ENCODE measurements around the gene STX17.

STX17 gene

GRCh38 chr9:99863955-99864354 is 42.5 kb upstream of the STX17 start:
- ATAC-seq = no peak
- TF ChIP-seq PATZ1 (CRISPR knock-in tag; IDR thresholded peaks at IDR 0.05; ENCODE audit: borderline replicate concordance) (no peak), ZC3H10 (CRISPR knock-in tag; IDR thresholded peaks at IDR 0.05) (no peak), ZNF8 (CRISPR knock-in tag; IDR thresholded peaks at IDR 0.05) (no peak), ZNF565 (CRISPR knock-in tag; conservative IDR thresholded peaks at IDR 0.05; ENCODE audit: low read depth) (no peak), TCF4 (CRISPR knock-in tag; IDR thresholded peaks at IDR 0.05; ENCODE audit: borderline replicate concordance) (no peak), ZNF70 (CRISPR knock-in tag; IDR thresholded peaks at IDR 0.05) (no peak), TSHZ2 (CRISPR knock-in tag; IDR thresholded peaks at IDR 0.05) (no peak), ARNTL (CRISPR knock-in tag; IDR thresholded peaks at IDR 0.05; ENCODE audit: borderline replicate concordance, low read depth) (no peak), ISL1 (CRISPR knock-in tag; IDR thresholded peaks at IDR 0.05) (no peak), CSRNP3 (CRISPR knock-in tag; IDR thresholded peaks at IDR 0.05) (no peak), TOX (CRISPR knock-in tag; IDR thresholded peaks at IDR 0.05; ENCODE audit: borderline replicate concordance) (no peak), ZFP30 (CRISPR knock-in tag; IDR thresholded peaks at IDR 0.05) (no peak), BACH2 (CRISPR knock-in tag; IDR thresholded peaks at IDR 0.05; ENCODE audit: borderline replicate concordance) (no peak), PPARA (CRISPR knock-in tag; IDR thresholded peaks at IDR 0.05; ENCODE audit: borderline replicate concordance) (no peak), GLIS3 (CRISPR knock-in tag; IDR thresholded peaks at IDR 0.05) (no peak), SNAI2 (CRISPR knock-in tag; IDR thresholded peaks at IDR 0.05) (no peak), ZFP3 (CRISPR knock-in tag; IDR thresholded peaks at IDR 0.05) (no peak), ESRRG (CRISPR knock-in tag; IDR thresholded peaks at IDR 0.05) (no peak), CREB5 (CRISPR knock-in tag; IDR thresholded peaks at IDR 0.05; ENCODE audit: low read depth) (no peak), RARB (CRISPR knock-in tag; IDR thresholded peaks at IDR 0.05) (no peak)

GRCh38 chr9:99866398-99866797 is 40.1 kb upstream of the STX17 start:
- no peak for TF ChIP-seq RARB (CRISPR knock-in tag; IDR thresholded peaks at IDR 0.05)
- no peak for TF ChIP-seq GLIS3 (CRISPR knock-in tag; IDR thresholded peaks at IDR 0.05)
- no peak for TF ChIP-seq PATZ1 (CRISPR knock-in tag; IDR thresholded peaks at IDR 0.05; ENCODE audit: borderline replicate concordance)
- TF ChIP-seq ZNF70 (CRISPR knock-in tag; IDR thresholded peaks at IDR 0.05) = no peak
- TF ChIP-seq PPARA (CRISPR knock-in tag; IDR thresholded peaks at IDR 0.05; ENCODE audit: borderline replicate concordance) = no peak
- no peak for TF ChIP-seq TSHZ2 (CRISPR knock-in tag; IDR thresholded peaks at IDR 0.05)
- no peak for TF ChIP-seq TOX (CRISPR knock-in tag; IDR thresholded peaks at IDR 0.05; ENCODE audit: borderline replicate concordance)
- TF ChIP-seq CSDC2 (CRISPR knock-in tag; IDR thresholded peaks at IDR 0.05) = no peak
- TF ChIP-seq ISL1 (CRISPR knock-in tag; IDR thresholded peaks at IDR 0.05) = no peak
- TF ChIP-seq POU6F1 (CRISPR knock-in tag; IDR thresholded peaks at IDR 0.05; ENCODE audit: borderline replicate concordance, low read depth) = no peak
- TF ChIP-seq ARNTL (CRISPR knock-in tag; IDR thresholded peaks at IDR 0.05; ENCODE audit: borderline replicate concordance, low read depth) = no peak
- no peak for TF ChIP-seq ZNF8 (CRISPR knock-in tag; IDR thresholded peaks at IDR 0.05)
- TF ChIP-seq BACH2 (CRISPR knock-in tag; IDR thresholded peaks at IDR 0.05; ENCODE audit: borderline replicate concordance) = no peak
- ATAC-seq = no peak

Measured in SK-N-SH treated with all-trans-retinoic acid at 6 μM for 48 hours (cell line).